ENCODE results near the gene STK17B. TPM values are rescaled to one million over a fixed set of nuclear protein-coding genes. Genes with fewer than 3 reads are reported as not detected.

Gene STK17B
- total RNA-seq, 1 donor from 2014 or later = 44.2 TPM

GRCh38 chr2:196205011-196205766, 33.8 kb upstream of the STK17B start:
- no peak overlapping the region for H3K4me3 ChIP-seq (ENCODE audit: low read depth, low read length)
- no peaks in the 10 kb centered on the region for H3K36me3 ChIP-seq (ENCODE audit: control insufficient read depth, insufficient read depth, low read length)
- TF ChIP-seq, protein P1, sequence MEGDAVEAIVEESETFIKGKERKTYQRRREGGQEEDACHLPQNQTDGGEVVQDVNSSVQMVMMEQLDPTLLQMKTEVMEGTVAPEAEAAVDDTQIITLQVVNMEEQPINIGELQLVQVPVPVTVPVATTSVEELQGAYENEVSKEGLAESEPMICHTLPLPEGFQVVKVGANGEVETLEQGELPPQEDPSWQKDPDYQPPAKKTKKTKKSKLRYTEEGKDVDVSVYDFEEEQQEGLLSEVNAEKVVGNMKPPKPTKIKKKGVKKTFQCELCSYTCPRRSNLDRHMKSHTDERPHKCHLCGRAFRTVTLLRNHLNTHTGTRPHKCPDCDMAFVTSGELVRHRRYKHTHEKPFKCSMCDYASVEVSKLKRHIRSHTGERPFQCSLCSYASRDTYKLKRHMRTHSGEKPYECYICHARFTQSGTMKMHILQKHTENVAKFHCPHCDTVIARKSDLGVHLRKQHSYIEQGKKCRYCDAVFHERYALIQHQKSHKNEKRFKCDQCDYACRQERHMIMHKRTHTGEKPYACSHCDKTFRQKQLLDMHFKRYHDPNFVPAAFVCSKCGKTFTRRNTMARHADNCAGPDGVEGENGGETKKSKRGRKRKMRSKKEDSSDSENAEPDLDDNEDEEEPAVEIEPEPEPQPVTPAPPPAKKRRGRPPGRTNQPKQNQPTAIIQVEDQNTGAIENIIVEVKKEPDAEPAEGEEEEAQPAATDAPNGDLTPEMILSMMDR (IDR thresholded peaks at IDR 0.05; ENCODE audit: insufficient read depth, low read length, severe bottlenecking) = no peak
- no peaks in the 10 kb centered on the region for H3K27me3 ChIP-seq (ENCODE audit: control insufficient read depth, insufficient read depth, low read length)
- DNase-seq (ENCODE audit: low read depth) (no peak), FAIRE-seq (no peak)

DNA sequence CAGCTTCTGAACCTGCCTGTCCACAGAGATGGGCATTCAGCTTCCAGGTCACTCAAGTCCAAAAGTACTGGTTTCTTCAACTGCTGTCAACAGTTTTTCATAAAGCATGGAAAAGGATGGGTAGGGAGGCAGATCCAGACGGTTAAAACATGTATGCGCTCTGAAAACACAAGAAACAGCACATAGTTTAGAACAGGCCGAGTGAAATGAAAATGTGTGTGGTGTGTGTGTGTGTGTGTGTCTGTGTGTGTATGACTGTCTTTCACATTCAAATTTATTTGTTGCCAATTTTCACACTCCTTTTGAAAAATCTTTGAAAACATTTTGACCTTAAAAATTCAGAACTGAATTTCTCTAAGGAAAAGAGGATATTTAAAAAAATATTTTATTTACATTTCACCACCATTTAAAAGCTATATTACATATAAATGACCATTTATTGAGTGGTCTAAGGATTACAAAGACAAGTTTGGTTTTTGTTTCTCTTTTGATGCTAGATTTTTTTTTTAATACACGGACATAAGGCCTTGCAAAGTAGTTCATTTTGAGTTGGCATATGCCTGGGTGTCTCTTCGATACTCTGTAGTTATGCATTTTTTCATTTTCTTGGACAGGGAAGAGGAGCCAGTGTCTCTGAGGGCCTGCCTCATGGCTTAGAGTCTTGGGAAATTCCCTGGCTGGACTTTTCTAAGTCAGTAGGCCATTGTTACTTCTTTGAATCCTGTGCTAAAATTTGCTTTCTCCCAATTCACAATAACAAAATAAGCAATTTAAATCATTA, 30.0 kb upstream of the STK17B start:
- FAIRE-seq = no peak
- H3K4me3 ChIP-seq (ENCODE audit: low read depth, low read length) = no peak overlapping the region

DNA sequence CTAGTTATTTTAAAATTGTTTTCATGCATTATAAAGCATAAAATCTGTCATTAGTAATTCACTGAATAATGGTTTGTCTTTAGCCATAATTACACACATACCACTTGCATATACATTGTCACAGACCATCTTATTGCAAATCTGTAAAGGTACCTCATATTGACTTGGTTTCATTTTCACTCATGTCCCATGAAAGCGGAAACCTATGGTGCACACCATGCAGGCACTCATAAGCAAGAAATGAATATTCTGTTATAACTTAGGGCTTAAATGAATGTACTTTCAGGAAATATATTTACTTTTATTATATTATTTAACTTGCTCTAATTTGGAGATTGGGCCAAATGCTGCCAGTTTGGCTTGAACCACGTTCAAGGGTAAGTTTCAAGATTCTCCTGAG, 29.2 kb upstream of the STK17B start:
- FAIRE-seq (no peak), DNase-seq (ENCODE audit: low read depth) (no peak)
- TF ChIP-seq, protein P1 (IDR thresholded peaks at IDR 0.05; ENCODE audit: insufficient read depth, low read length, severe bottlenecking) = no peak

More for the DNA sequence above, 30.0 kb upstream of the STK17B start:
- Histone ChIP-seq H3K27me3 (ENCODE audit: control insufficient read depth, insufficient read depth, low read length) (no peaks in the 10 kb centered on the region), H3K36me3 (ENCODE audit: control insufficient read depth, insufficient read depth, low read length) (no peaks in the 10 kb centered on the region)
- TF ChIP-seq, protein P1 (IDR thresholded peaks at IDR 0.05; ENCODE audit: insufficient read depth, low read length, severe bottlenecking) = no peak
- no peak for DNase-seq (ENCODE audit: low read depth)

DNA sequence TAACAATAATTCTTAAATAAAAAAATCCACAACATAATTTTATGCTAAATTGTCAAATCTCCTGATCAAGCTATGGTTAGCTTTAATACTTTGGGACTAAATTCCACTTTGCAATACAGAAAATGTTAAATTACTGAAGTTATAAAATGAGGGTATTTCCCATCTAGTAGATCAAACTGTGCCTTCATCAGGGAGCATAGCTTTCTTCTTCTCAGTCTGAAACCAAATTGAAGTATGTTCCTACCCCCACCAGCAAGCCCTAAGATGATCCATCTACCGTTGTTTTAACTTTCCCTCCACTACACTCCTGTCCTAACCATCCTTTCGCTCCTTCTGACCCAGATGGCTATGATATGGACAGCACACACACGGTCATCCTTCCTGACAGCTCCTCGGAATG, 24.4 kb upstream of the STK17B start:
- Histone ChIP-seq H3K27me3 (ENCODE audit: control insufficient read depth, insufficient read depth, low read length) (no peaks in the 10 kb centered on the region), H3K36me3 (ENCODE audit: control insufficient read depth, insufficient read depth, low read length) (no peaks in the 10 kb centered on the region), H3K4me3 (ENCODE audit: low read depth, low read length) (no peak overlapping the region)
- no peak for FAIRE-seq
- DNase-seq (ENCODE audit: low read depth) = no peak
- TF ChIP-seq, protein P1 (IDR thresholded peaks at IDR 0.05; ENCODE audit: insufficient read depth, low read length, severe bottlenecking) = no peak

More for the DNA sequence above, 29.2 kb upstream of the STK17B start:
- no peaks in the 10 kb centered on the region for H3K36me3 ChIP-seq (ENCODE audit: control insufficient read depth, insufficient read depth, low read length)
- no peak overlapping the region for H3K4me3 ChIP-seq (ENCODE audit: low read depth, low read length)
- H3K27me3 ChIP-seq (ENCODE audit: control insufficient read depth, insufficient read depth, low read length) = no peaks in the 10 kb centered on the region

GRCh38 chr2:196195302-196195701, 23.9 kb upstream of the STK17B start:
- no peaks in the 10 kb centered on the region for H3K36me3 ChIP-seq (ENCODE audit: control insufficient read depth, insufficient read depth, low read length)
- no peak for DNase-seq (ENCODE audit: low read depth)
- H3K4me3 ChIP-seq (ENCODE audit: low read depth, low read length) = no peak overlapping the region
- no peaks in the 10 kb centered on the region for H3K27me3 ChIP-seq (ENCODE audit: control insufficient read depth, insufficient read depth, low read length)
- TF ChIP-seq, protein P1 (IDR thresholded peaks at IDR 0.05; ENCODE audit: insufficient read depth, low read length, severe bottlenecking) = no peak
- no peak for FAIRE-seq
